Measurements from ENCODE around the gene NRXN3.

The NRXN3 gene

DNA sequence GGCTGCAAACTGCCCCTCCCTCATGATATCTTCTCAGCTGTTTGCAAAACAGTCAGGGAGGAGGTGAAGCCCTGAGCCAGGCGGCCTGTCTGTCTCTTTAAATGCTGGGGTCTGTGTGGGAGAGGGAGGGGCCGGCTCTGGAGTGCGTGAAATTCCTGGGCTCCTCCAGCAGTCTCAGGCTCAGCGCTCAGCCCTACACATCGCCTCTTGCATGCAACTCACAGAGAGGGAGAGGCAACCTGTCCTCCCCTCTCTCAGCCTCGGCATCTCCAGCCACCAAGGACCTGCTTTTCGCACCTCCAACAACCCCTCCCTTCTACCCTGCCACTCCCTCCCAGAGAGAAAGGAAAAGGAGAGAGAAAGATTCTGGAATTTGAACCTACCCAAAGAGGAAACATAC lies at the start of gene NRXN3:
Gene NRXN3, plus strand, starts transcription at position 171 of the 400 bp plus-strand sequence. CDS start 72,721 bp downstream, outside the sequence.
- no peak for DNase-seq

DNA sequence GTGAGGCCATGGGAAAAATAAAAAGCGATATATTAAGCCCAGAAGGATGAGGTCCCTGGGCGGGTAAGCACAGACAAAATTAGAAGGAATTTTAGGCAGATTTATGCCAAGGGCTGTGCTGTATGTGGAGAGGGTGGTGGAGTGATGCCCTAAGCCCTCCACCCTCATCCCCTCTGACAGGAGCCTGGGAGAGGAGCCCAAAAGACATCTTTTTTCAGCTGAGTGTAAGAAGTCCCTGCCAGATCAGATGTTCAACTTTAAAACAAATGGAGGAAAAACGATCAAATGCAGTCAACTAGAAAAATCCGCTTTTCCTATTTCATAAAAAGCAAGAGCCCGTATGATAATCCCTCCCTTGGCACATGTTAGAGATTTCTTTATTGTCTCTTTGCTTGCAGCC lies 47.7 kb upstream of the NRXN3 start:
- DNase-seq, result no peak

DNA sequence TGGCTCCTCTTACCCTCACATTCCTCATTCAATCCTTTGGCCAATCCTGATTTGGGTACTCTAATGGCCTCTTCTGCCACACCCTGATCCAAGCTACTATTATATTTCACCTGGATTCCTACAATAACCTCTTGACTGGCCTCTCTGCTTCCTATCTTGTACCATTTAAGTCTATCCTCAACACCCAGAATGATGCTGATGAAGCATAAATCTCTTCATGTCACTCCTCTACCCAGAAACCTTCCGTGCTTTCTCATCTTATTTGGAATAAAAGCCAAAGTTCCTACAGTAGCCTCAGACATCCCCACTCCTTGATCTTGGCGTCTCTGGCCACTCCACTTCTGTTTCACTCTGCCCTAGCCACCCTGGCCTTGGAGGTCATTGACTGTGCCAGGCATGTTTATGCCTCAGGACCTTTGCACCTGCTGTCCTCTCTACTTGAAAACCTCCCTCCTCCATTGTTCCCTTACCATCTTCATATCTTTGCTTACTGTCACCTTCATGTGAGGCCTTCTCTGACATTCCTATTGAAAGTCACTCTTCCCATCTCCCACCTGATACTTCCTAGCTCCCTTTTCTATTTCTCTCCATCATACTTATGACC lies 46.4 kb upstream of the NRXN3 start:
- DNase-seq, result no peak

DNA sequence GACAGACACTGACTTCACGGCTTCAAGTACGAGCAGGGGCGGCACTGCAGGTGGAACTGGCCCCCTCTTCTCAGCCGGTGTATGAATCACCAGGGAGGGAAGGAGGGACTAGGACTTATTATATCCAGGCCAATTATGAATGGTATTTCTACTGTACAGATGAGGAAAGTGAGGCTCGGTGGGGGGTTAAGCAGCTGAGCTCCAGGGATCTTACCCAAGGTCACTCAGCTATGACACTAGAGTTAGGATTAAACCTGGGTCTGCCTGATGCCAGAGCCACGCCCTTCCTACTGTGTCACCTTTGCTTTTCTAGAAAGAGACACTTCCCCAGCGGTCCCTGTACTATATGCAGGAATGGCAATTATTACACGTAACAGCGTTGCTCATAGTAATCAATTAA lies 42.2 kb upstream of the NRXN3 start:
- DNase-seq, result no peak

DNA sequence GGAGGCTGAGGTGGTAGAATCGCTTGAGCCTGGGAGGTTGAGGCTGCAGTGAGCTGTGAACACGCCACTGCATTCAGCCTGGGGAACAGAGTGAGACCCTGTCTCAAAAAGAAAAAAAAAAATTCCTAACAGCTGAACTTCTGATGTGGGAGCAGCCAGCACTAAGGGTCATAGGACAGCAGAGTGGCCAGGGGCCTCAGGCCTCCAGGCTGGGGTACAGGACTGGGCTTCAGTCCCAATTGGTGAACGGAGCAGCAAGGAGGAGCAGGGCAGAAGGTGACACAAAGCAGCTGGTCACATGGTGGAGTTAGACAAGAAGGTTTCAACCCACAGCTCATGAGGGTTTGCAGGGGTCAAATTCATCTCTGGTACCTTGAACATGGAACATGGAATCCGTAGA lies 40.8 kb upstream of the NRXN3 start:
- DNase-seq, result no peak

DNA sequence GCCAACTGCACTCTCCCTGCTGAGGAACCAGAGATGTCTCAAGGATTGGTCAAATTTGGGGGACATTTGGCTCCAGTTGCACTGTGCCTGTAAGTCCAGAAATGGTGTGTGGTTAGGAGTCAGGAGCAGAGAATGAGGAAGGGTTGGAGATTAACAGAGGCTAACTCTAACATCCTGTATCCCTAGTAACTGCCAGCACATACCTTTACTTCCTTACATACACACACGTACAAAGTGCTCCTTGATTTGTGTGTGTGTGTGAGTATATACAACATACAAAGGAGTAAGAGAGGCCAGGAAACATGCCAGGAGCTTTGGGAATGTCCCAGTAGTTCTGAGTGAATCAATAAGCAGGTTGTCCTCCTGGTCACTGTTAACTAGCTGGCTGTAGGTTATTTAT lies 39.8 kb upstream of the NRXN3 start:
- DNase-seq, result no peak

DNA sequence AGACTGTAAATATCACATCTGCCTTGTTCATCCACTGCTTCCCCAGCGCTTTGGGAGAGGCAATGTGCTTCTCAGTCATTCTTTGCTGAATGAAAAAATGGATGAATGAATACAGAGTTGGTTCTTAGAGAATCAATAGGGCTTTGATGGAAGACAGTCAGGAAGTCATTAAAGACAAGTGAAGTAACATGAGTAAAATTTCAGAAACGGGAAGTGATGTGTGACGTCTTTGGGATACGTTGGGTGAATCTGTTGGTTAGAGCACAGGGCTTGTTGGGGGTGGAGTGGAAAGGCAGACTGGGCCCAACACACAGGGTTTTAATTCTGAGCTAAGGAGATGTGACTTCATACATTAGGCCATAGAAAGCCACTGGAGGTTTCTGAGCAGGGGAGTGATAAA lies 39.0 kb upstream of the NRXN3 start:
- peak in 1 of 3 donors; percentile 9 for DNase-seq

DNA sequence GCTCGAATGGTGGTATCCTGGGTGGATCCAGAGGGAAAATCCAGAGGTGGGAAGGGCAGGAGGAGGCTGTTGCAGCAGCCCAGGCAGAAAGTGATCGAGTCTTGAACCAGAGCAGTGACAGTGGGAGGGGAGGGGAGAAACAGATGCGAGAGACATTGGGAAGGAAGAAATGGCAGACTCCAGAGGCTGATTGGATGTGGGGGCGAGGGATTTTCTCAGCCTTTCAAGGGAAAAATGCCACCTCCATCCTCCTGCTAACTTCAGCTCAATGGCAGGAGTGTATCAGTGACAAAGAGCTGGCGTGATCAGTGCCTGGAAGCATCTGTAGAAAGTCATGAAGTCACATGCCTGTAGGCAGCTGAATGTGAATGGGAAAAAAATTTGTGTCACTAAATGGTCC lies 38.6 kb upstream of the NRXN3 start:
- DNase-seq, result no peak

DNA sequence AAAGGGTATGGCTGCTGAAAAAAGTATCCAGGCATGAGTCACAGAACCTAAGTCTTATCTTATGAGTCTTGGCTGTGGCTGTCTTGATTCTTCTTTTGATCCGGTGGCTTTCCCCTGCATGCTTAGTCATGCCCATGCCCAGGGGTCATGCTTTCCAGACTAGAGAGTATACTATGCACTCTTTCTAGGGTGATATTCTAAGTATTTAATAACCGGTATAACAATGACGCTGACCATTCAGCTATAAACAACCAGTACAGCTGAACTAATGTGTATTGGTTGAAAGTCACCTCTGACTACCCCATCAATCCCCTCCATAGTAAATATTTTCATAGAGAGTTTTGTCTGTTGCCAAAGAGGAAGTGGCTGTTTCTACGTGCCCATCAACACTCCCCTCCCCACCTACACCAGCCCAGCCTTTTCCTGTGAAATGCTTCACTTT lies 34.7 kb upstream of the NRXN3 start:
- DNase-seq, result peak; percentile 37 to 49 (median 40)

DNA sequence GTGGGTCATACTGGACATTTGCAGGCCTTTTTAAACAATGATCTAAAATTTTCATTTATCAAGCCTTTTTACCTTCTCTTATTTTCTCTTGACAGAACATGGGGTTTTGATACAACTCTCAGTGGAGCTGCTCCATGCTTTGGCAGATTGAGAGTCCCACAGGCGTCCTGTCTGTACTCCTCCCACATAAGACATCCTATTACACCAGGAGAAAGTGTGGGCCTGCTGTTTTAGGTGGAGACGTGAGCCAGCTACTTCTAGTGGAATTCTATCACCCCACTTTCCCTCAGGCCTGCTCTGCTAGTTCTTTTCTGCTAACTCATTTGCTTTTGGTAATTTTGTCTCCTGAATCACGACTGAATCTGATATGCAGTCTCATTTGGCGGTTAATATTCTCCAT lies 33.5 kb upstream of the NRXN3 start:
- no peak for DNase-seq

DNA sequence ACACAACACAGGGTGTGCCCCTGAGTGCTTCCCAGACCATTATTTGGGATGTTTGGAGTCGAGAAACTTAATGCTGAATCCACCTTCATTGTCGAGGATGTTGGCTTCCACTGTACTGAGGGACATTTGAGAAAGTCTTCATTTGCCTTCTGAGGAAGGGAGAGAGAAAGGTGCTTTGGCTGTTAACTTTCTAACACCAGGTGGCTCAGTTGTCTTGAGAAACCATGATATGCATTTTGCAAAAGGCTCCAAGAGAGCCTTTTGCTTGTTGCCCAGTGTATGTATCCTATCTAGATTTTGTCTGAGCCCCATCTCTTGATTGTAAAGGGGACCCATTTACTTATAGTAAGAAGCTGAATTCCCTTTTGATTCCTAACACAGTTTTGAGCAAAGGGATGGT lies 28.6 kb upstream of the NRXN3 start:
- DNase-seq, result no peak

DNA sequence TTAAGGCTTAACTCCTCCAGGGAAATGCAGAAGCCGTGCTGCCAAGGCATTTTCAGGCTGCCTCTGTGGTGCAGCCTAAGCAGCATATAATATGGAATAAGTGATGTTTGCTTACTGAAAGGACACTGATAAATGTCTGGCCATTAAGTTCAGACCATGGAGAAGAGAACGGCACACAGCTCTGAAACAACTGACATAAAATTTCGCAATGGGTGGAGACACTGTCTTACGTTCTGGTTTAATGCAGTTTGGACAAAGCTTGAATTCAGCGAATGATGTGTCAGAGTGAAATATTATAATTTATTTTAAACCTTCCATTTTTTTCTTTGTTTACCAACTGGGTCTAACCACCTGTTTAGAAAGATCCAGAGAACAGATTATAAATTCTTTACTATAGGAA lies 27.2 kb upstream of the NRXN3 start:
- no peak for DNase-seq

DNA sequence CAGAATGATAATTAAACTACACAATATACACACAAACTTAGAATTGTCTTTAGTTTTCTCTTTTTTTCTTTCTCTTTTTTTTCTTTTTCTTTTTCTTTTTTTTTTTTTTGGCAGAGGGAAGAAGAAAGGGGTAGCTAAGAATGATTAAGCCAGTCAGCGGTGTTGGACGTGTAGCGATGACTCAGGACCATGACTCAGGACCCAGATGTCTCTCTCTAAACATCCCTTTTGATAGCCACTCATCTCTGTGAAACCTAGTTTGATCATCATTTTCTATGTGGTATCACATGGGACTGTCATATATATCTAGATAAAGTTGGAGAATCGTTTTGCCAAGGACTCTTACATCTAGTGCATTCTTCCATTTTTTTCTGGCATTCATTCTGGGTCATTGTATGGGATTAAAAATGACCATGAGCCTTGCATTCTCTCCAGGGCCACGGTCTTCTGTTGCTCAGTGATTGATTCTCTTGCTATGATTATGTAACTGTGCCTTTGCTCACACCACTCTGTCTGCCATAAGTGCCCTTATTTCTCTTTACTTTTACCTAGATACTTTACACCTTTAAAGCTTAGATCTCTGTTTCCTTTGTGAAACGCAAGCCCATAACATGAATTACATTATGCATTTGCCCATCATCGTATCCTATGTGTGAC lies 26.6 kb upstream of the NRXN3 start:
- DNase-seq, result peak; percentile 69 to 72 (median 69)

DNA sequence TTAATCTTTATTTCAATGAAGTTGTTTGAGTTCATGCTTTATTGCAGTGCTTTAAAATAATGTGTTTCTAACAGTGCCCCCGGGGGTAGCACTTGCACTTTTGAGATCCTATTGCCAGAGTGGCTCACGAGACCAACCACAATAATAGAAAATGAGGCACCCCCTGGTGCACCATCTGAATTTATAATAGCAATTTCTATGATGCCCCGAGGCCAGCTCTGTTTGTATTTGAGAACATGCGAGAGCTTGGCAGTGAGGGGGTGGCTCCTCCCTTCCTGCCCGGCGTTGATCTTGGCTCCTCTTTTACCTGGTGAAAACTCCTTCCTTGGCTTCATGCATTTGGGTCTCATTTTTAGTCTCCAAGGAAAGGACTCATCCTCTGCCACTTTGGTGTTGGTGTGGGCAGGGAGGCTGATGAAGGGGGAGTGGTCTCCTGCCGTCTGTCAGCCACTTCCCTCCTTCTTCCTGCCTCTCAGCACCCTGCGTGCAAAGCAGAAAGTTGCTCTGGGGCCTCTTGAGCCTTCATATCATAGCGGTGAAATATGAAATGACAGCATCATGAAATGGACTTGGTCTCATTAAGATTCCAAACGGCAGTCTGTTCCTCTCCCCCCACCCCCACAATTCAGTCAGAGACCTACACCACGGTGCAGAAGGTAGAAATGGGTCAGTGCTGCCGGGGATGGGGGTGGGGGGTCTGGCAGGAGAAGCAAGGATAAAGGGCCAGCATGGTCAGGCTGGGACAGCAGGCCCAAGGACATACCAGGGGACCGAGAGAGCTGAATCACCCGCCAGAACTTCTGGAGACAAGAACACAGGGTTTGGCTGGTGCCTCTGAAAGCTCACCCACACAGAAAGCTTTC lies 17.7 kb upstream of the NRXN3 start:
- DNase-seq, result no peak

DNA sequence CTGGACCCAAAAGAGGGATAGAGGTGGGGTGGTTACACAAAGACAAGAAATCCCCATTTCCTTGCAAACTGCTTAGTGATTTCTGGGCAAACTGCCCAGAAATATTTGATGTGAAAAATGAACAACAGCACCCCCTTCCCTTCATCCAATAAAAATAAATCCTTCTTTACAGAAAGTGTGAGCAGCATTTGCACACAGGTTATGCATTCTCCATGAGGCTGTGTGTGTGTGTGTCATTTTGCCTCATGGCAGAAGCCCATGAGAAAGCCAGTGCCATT lies 17.2 kb upstream of the NRXN3 start:
- no peak for DNase-seq

DNA sequence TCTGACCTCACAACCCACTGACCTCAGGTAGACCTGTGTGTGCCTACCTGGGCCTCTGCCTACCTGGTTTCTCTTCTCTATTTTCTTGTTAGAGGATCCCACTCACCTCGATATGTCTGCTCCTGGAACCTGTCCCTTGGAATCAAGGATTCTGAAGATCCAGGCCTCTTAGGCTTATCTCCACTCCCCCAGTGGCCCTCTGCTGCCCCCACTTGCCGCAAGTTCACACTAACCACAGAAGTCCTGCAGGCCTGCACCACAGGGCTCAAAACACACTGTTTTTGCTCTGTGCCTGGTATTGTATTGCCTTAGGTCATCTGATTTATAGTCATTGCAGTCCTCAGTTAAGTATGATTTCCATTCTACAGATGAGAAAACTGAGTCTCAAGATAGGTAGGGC lies 15.3 kb upstream of the NRXN3 start:
- no peak for DNase-seq

DNA sequence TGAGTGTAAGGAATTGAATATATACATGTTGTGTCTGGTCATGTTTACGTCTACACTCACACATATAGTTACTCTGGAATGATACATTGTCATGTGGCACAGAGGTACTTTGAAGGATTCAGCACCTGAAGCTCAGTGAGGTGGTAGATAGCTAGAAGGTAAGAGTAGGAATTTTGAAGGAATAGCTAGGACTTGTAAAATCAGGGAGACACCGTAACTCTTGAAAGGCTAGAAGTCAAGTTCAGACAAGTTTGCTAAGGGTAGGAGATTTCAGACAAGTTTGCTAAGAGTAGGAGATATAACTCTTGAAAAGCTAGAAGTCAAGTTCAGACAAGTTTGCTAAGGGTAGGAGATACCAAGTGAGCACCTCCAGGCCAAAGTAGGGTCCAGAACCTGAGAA lies 14.0 kb upstream of the NRXN3 start:
- DNase-seq, result no peak

DNA sequence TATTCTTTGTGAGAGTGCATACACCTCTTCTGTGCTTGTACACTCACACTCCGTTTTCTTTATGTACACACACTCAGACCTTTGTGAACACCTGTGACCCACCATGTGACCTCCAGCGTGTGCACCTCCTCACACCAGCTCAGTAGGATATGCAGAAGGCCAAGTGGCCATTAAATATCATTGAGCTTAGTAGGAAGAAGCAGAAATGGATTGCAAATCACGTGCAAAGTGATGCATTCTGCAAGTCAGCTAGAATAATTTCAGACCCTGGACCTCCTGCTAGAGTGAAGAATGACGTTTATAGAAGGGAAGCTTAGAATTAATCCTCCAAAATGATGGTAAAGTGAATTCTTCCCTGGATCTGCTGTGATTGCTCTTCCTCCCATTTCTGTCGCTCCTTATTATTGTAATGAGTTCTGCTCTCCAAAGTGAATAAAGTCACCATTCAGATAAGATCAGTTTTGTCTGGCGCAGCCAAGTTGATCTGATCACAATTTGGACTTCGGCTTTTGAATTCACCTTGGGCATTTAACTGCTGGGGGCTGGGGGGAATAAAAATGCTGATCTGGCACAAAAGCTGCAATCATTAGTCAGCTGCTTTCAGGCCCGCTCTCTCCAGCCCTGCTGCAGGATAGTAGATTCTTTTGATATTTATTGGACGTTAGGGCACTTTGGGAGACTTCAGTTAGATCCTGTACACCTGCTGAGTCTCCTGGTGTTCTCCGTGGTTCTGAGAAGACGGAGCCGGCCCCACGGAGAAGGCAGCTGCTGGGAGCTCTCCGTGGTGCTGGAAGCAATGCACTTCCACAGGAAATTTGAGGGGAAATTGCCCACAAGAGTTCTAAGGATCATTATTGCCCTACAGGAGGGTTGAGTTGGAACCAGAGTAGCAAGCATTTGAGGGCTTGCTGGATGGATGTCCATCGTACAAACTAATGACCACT lies 12.4 kb upstream of the NRXN3 start:
- DNase-seq, result peak; percentile 27 to 62 (median 45)

DNA sequence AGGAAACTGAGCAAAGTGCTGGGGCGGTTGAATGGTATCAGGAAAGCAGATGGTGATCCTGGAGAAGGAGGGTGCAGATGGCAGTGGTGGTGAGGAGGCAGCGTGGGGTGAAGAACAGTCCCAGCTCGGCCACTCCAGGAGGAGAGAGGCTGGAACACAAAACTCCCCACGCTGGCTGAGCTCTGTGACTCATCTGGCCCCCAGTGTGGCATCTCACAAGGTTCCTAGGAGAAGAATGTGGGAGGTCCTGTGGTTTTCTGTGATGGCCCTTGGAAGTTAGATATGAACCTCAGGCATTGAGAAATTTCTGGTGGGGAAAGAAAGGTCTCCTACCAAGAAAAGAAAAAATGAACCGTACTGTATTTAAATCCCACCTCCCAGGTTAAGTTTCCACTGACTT lies 8.0 kb upstream of the NRXN3 start:
- peak; percentile 53 to 65 (median 57) for DNase-seq

DNA sequence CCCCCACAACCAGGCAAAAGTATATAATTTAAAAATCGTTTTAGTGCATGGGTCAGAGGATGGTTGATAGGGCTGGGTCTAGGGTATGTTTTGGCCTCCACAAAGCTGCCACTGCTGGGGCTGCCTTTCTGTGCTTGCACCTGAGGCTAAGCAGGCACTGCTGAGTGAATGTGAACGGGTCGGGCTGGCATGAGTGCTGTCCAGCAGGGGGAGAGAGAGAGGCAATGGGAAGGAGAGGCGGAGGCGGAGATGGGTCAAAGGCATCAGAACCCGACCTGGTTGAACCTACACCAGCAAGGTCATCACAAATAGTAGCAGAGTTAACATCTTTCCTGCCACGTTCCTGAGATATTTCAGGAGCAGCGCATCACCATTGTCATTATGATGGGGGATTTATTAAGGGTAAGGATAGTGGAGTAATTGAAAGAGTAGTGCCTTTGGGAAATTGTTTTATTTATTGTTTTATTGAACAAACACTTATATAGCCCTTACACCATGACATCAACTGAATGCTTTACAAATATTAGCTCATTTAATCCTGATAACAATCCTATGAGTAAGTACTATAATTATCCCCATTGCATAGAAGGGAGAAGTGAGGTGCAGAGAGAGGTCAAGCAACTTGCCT lies 5.8 kb upstream of the NRXN3 start:
- peak; percentile 32 to 59 (median 45) for DNase-seq

DNA sequence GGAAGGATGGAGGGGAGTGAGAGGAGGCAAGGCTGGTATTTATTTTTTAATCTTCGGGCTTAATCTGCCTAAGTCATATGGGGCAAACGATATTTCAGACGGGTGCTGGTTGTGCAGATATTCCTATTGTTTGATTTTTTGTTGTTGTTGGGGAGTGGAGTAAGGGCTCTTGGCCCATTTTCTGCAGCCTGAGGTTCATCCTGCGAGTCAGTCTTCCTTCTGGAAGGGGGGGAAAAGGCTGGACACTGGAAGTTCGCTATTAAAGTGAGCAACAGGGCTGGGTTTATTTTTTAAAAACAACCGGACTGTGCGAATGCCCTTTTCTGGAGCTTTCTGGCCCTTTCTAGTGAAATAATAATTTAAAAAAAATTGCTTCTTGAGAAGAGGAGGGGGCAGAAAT lies 2.3 kb downstream of the NRXN3 start:
- no peak for DNase-seq

DNA sequence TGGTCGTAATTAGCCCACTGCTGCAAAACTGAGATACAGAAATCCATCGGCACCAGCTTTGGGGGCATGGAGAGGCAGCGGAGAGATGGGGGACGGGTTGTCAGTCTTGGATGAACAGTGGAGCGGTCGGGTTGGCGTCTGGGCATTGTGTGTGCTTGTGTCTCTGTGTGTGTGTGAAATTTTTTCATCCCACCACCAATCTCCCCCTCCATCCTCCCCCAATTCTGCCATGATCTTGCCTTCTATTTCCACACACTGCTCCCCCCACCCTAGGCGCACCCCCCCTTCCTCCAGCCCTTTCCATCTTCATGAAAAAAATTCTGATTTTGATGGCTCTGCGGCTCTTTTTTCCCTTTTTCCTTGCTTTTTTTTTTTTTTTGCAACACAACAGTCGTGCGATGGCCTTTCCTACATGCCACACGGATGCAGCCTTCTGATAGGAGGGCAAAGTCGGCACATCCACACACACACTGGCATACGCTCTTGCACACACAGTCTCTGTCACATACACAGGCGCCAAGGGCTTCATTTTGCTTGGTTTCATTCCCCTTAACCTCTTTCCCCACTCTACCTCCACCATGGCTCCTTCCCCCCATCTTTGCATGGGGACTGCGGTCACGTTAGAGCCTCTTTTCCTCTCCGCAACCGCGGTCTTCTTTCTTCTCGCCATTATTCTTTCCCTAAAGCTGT lies 3.3 kb downstream of the NRXN3 start:
- no peak for DNase-seq

Data from suppressor macrophage treated with lipopolysaccharide for 1 hour (primary cell).